NCI-H2227 treated with DMSO at 0.1 percent for 48 hours (cell line): ENCODE results near the gene CACNG7.
A peak's percentile ranks its signal among the peaks of the same experiment; 100 is the strongest.

ENCODE experiments used
- DNase-seq: peaks from one replicate; lab custom pipeline; 2025; lab: John Stamatoyannopoulos, UW

Gene CACNG7

DNA sequence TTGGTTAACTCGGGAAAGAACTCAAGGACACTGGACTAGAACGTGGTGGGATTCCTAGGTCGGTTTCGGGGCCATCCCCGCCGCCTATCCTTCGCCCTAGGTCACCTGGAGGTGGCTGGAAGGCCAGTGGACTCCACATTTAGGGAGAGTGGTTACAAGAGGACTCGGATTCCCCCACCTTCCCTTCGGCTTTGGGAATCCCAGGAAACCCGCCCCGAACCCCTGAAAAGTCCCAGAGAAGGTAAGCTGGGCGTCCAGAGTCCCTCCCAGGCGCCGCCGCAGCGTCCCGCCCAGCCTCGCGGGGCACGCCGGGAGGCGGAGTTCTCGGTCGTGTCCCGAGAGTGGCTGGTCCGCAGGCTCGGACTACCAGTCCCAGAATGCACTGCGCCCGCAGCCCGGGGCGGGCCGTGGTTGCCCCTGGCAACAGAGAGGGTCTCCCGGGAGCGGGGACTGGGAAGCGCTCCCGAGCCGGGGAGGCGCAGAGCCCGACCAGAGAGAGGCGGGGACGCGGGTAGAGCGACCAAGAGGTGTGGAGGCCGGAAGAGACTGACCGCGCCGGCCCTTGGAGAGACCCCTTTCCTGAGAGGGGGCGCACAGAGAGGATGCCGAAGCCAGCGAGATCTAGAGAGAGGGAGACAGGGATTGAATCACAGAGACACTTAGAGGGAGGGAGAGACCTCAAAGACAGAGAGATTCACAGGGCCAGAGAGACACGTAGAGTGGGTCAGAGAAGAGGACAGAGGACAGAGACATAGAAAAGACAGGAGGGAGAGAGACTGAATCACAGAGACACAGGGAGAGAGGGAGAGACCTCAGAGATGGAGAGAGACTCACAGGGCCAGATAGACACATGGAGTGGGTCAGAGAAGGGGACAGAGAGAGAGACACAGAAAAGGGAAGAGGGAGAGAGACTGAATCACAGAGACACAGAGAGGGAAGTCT lies 29.7 kb upstream of the CACNG7 start:
- peak; percentile 99 for DNase-seq

DNA sequence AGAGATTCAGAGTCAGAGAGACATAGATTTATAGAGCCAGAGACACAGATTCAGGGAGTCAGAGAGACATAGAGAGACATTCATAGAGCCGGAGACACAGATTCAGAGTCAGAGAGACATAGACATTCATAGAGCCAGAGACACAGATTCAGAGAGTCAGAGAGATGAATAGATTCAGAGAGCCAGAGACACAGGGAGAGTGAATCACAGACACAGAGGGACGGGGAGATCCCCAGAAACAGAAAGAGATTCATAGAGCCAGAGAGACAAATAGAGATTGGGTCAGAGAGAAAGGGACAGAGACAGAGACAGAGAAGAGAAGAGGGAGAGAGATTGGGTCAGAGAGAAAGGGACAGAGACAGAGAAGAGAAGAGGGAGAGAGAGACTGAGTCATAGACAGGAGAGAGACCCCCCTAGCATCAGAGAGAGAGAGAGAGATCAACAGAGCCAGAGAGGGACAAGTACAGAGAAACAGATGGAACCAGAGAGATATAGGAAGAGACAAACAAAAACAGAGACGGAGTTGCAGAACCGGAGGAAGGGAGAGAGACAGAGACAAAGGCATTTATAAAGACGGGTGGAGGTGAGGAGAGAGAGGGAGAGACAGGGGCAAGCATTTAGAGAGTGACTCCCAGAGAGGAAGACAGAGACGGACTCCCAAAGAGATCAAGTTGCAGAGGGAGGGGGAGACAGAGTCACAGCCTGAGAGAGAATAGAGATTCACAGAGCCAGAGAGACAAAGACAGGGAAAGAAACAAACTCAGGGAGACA lies 28.2 kb upstream of the CACNG7 start:
- DNase-seq, result no peak

DNA sequence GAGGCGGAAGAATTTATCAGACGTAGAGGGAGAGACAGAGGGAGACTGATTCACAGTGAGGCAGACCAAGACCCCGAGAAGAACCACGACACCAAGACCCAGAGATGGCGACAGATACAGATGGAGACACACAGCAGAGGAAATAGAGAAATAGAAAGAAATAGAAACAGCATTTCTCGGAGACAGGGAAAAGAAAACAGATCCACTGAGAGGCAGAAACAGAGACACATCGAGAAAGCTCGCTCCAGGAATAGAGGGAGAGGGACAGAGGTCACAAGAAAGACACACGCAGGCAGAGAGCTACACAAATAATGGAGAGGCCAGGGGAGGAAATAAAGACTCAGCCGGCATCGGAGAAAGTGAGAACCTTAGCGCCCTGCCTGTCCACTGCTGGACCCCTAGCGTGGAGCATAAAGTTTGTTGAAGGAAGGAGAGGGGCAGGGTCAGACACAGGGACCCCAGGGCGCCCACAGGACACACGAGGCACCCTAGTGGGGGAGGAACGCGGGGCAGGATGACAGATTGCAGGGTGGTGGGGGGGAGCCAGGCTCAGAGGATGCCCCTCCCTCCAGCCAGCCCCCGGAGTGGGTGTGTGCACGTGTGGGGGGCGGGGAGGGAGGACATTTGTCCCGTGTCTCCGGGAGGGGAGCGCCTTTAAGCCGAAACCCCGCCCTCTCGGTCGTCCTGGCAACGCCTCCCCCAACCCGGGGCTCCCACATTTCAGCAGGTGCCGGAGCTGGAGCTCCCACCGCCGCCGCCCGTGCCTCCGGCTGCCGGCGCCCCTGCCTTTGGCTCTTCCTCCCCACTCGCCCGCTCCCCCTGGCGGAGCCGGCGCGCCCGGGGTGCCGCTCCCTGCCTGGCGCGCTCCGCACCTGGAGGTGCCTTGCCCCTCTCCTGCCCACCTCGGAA lies 27.3 kb upstream of the CACNG7 start, which contains the start of gene PRKCG:
Gene PRKCG, plus strand, starts transcription at position 716 of the 909 bp plus-strand sequence. CDS start 298 bp downstream, outside the sequence.
- DNase-seq, result peak; percentile 93

DNA sequence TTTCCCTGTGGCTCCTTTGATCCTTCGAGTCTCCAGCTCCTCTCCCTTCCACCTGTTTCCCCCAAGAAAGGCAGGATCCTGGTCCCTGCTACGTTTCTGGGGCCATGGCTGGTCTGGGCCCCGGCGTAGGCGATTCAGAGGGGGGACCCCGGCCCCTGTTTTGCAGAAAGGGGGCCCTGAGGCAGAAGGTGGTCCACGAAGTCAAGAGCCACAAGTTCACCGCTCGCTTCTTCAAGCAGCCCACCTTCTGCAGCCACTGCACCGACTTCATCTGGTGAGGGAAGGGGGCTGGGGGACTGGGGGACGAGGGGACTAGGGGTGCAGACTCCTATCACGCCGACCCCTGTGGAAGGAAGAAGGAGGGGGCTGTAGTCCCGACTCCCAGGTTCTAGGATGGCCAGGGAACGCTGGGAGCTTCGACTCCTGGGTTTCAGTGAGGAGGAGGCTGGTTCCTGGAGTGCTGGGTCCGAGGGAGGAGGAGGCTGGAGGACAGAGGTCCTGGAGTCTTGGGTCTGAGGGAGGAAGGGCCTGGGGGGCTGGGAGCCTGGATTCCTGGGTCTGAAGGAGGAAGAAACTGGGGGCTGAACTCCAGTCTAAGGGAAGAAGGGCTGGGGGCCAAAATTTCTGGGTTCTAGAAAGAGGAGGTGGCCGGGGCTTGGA lies 26.6 kb upstream of the CACNG7 start:
- DNase-seq, result no peak

DNA sequence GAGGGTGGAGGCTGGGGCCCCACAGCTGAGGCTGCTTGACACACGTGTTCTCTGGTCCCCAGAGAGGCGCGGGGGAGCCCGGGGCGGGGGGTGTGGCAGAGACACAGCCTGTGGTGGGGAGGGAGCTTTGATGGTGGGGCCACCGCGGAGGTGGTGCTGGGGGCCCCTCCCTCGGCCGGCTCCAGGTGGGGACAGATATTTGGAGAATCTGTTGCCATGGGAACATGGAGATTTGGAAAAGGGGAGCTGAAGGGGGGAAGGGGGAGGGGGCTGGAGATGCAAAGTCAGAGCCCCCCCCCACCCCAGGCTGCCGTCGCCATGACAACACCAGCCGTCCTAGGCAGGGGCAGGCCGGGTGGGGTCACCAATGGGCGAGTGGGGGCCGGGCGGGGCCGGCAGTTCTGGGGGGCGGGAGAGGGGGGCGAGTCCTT lies 25.8 kb upstream of the CACNG7 start:
- no peak for DNase-seq

DNA sequence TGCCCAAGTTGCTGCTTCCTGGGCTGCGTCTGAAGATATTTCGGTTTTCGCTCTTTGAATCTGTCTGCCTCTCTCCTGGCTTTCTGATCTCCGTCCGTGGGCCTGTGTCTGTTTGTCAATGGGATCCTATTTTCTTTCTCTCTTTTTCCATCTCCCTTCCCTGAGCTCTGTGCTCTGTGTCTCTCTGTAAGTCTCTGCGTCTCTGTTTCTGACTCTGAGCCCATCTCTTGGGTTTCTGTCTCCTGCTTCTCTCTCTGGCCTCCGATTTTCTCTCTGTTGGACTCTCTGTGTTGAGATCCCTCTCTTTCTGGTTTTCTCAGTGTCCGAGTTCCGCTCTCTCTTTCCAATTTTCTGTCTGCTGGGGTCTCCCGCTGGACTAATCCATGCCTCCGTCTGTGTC lies 25.3 kb upstream of the CACNG7 start:
- DNase-seq, result no peak

DNA sequence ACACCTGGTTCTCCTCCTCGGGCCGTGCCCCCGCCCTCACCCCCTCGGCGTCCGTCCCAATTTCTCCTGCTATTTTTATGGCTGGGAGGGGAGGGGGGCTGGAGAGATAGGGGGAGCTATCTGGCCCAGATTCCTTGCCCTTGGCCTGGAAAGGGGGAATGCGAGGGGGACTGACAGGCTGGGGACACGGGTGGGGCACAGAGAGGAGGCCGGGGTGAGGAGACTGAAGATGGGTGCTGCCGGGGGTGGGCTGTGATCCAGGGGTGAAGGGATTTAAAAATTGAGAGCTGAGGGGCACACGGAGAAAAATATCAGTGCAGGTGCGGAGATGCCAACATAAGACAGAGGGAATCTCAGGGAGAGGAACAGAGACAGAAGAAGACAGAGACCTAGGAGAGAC lies 24.8 kb upstream of the CACNG7 start:
- DNase-seq, result no peak

DNA sequence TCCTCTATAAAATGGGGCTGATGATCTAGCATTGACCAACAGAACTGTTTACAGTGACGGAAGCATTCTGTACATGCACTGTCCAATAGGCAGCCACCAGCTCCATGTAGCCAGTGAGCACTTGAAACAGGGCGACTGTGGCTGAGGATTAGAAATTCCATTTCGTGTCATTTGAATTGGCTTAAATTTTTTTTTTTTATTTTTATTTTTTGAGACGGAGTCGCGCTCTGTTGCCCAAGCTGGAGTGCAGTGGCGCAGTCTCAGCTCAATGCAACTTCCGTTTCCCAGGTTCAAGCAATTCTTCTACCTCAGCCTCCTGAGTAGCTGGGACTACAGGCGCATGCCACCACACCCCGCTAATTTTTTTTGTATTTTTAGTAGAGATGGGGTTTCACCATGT lies 24.0 kb upstream of the CACNG7 start:
- no peak for DNase-seq

DNA sequence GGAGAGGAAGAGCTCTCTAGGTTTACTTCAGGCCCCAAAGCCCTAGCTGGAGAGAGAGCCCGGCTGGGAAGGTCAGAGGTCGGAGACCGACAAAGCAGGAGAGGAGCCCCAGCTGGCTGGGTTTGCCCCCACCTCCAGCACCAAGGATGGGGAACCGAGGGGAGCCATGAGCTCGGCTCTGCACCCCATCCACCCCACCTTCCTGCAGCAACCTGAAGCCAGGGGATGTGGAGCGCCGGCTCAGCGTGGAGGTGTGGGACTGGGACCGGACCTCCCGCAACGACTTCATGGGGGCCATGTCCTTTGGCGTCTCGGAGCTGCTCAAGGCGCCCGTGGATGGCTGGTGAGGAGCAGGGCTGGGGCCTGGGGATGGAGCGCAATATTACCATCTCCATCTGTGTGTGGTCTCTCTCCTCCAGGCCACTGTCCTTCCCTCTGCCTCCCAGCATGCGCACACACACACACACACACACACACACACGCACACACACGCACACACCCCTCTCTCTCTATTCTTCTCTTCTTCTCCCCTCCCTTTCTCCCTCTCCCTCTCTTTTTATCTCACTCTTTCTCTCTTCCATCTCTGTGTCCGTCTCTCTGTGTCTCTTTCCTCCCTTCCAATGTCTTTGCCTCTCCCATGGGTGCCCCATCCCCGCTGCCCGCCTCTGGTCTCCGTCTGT lies 16.6 kb upstream of the CACNG7 start:
- DNase-seq, result no peak

DNA sequence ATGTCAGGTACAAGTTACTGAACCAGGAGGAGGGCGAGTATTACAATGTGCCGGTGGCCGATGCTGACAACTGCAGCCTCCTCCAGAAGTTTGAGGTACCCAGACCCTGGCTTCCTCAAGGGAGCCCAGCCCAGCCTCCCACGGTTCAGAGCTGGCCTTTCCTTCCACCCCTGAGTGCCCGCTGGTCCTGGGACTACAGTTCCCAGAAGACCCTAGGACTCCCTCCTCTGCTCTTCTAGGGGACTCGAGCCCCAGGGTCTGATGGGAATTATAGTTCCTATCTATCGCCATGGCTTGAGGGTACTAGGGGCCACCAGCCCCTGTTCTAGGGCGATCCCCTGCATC lies 16.1 kb upstream of the CACNG7 start:
- DNase-seq, result no peak

DNA sequence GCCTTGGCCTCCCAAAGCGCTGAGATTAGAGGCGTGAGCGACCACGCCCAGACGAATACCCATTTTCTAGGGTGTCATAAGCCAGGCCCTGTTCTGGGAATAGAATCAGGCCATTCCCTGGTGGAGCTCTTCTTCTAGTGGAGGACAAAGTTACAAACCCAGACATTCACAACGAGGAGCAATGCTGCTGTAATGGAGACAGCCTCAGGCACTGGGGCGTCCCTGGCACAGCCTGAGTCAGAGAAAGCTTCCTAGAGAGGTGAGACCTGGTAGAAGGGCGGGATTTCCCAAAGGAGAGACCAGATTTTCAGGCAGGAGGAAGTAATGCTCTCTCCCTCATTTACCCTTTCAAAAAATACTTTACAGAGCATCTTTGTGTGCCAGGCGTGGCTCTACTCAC lies 14.4 kb upstream of the CACNG7 start:
- DNase-seq, result no peak

DNA sequence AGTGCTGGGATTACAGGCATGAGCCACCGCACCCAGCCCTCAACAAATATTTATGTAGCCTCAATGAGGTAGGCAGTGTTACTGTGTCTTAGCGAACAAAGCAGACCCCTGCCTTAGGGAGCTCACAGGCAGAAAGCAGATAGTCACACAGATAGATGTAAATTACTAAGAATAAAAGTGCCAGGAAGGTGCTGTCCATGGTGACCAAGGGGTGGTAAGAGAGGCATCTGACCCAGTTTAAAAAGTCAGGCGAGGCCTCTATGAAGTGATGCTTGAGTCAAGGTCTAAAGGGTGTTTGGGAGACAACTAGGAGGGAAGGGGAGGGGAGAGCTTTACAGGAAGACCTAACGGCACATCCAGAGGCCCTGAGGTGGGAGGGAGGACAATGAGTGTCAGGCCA lies 12.4 kb upstream of the CACNG7 start:
- DNase-seq, result no peak

DNA sequence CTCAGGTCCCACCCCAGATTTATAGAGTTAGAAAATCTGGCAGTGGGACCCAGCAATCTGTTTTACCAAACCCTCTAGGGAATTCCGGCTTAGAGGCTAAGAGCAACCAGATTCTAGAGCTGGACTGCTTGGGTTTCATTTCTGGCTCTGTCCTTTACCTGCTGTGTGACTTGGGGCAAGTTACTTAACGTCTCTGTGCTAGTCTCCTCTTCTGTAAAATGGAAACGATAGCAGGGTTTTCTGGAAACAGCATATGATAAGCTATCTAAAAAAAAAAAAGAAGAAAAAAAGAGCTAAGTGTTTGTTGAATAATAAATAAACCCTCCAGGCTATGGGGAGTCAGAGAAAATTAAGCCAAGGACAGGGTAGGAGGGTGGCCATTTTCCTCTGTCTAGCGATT lies 11.6 kb upstream of the CACNG7 start:
- no peak for DNase-seq

DNA sequence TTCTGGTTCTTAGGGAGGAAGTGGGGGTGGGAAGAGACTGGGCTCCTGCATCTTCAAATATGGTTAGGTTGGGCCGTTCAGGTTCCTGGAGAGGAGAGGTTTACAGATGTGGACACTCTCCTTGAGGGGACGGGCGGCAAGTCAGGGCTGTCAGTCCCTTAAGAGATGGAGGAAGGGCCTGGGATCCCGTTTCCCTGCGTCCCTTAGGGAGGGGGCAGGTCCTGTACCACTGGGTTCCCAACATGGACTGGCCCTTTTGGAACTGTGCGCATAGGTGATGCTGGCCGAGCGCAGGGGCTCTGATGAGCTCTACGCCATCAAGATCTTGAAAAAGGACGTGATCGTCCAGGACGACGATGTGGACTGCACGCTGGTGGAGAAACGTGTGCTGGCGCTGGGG lies 10.9 kb upstream of the CACNG7 start:
- DNase-seq, result no peak

DNA sequence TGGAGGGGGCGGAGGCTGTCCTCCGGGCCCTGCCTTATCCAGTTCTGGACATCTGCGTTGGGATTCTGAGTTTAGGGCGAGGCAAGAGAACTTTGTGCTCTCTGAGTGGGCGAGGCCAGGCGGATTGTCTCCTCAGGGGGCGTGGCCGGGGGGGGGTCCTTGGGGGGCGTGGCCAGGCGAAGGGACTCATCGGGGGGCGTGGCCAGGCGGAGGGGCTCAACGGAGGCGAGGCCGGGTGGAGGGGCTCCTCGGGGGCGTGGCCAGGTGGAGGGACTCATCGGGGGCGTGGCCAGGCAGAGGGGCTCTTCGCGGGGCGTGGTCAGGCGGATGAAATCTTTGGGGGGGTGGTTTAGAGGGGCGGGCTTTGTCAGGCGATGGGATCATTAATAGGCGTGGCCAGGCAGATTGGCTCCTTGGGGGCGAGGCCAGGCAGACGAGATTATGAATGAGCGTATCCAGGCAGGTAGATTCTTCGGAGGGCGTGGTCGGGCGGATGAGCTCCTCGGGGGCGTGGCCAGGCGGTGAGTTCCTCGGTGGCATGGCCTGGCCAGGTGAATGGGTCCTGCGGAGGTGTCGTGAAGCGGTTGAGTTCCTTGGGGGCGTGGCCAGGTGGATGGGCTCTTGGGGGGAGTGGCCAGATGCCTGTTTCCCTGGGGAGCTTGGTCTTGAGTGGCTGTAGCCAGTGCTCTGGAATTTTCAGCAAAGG lies 10.3 kb upstream of the CACNG7 start:
- DNase-seq, result peak; percentile 83

DNA sequence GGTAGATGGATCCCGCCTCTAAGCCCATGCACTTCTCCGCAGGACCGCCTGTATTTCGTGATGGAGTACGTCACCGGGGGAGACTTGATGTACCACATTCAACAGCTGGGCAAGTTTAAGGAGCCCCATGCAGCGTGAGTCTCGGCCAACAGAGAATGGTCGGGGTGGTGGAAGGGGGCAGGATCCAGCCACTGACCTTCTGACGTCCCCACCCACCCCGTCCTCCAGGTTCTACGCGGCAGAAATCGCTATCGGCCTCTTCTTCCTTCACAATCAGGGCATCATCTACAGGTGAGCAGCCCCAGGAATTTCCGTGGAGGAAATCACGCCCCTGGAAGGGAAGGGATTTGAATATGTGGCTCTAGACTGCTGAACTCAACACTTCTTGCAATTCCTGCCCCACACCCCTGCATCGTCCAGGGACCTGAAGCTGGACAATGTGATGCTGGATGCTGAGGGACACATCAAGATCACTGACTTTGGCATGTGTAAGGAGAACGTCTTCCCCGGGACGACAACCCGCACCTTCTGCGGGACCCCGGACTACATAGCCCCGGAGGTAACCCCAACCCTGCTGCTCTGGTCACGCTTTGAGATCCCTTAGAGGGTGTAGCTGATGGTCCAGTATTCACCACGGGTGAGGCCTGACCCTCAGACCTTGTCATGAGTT lies 8.8 kb upstream of the CACNG7 start:
- DNase-seq, result no peak

DNA sequence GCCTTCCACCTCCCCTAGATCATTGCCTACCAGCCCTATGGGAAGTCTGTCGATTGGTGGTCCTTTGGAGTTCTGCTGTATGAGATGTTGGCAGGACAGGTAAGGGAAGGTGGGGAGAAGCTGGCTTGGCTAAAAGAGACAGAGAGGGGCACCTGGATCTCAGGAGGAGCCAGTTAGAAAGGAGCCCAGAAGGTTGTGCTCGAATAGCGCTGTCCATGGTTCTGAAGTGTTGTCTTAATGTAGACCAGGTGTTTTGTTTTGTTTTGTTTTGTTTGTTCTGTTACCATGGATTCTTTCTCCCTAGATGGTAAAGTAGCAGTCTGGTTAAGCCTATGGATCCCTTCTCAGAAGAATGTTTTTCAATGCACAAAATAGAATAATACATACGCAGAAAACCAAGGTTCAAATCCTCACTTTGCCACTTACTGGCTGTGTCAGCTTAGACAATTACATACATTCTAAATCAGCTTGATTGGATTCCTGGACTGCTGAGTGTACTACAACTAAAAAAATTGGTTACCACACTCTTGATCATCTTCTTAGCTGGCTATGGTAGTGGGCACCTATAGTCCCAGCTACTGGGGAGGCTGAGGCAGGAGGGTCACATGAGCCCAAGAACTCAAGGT lies 5.9 kb upstream of the CACNG7 start:
- no peak for DNase-seq

DNA sequence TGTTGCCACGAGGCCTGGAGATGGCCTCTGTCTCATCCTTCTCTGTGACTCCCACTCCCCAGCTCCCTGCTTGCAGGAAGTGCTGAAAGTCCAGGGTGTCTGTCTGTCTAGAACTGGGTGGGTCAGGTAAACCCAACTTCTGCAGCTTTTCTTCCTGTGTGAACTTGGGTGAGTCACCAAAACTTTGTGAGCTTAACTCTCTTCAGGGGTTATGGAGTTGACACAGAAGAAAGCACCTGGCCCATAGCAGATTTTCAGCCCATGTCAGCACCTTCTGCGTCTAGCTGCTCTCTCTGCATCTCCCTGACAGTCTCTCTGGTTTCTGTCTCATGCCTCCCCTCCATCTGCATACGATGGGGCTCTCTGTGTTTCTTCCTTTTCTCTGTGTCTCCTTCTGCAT lies 4.2 kb upstream of the CACNG7 start:
- DNase-seq, result no peak

DNA sequence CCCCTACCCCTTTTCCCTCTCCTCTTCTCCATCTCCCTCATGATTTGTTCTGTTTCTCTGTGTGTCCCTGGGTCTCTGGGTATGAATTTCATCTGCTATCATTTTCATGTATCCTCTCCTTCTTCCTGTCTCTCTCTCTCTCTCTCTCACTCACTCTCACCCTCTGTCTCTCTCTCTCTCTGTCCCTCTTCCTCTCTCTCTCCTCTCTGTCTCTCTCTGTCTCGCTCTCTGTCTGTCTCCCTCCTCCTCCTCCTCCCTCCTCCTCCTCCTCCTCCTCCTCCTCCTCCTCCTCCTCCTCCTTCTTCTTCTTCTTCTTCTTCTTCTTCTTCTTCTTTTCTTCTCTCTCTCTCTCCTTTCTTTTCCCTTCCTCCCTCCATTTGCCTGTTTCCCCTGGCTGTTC lies 3.3 kb upstream of the CACNG7 start:
- DNase-seq, result no peak
